ENCODE data around the gene AGBL1.
A peak's percentile ranks its signal among the peaks of the same experiment; 100 is the strongest.

Gene AGBL1

GRCh38 chr15:86165265-86166211, 85.9 kb downstream of the AGBL1 start:
- DNase-seq: no peak

GRCh38 chr15:86167841-86168240, 88.2 kb downstream of the AGBL1 start:
- no peak for DNase-seq

DNA sequence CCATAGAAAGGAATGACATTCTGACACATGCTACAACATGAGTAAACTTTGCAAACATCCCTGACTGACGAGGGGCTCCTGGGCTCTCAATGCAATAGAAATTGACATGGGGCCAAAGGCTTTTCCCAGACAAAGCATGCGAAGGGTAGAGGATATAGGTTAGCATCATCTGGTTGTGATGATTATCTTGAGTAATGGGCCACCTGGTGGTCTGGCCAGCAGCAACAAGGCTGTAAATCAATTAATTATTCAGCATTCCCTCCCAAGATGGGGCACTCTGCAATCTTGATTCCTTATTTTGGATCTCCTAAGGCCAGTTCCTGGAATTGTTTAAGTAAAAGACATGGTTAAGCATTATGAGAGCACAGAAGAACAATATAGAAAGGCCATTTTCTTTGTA, 99.2 kb downstream of the AGBL1 start:
- no peak for DNase-seq

DNA sequence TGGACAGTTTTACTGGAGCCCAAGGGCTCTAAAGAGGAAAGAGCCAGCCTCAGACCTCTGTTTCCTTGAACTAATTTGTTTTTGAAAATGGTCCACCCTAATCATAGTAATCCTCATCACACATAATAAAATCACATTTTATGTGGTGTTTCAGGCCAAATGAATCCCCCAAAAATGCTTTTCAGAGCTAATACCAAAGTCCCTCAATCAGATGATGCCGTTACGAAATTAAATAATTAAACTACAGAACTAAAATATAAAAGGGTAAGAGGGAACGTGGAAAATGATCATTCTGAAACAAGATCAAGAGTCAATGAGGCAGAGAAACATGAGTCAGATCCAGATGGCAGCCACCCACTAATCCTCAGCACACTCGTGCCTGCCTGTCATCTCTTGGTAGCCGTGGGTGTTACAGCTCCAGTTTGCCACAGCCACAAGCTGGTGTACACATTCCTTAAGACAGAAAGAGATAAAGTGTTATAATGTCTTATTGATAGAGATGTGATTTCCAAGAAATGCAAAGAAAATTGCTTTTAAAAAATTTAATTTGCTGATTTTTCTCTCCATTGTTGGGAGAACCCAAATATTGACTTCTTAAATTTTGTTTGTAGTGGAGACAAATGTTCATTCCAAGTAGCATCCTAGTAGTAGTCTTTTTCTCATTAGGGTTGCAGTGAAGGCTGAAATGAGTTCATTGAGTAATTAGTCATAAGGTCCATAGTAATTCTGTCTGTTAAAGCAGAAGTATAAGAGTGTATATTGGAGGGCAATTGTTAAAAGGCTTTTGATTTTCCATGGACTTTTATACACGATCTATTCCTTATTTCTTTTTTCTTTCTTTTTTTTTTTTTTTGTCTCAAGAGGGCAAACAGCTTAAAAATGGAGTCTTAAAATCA, 104.2 kb downstream of the AGBL1 start:
- no peak for DNase-seq

DNA sequence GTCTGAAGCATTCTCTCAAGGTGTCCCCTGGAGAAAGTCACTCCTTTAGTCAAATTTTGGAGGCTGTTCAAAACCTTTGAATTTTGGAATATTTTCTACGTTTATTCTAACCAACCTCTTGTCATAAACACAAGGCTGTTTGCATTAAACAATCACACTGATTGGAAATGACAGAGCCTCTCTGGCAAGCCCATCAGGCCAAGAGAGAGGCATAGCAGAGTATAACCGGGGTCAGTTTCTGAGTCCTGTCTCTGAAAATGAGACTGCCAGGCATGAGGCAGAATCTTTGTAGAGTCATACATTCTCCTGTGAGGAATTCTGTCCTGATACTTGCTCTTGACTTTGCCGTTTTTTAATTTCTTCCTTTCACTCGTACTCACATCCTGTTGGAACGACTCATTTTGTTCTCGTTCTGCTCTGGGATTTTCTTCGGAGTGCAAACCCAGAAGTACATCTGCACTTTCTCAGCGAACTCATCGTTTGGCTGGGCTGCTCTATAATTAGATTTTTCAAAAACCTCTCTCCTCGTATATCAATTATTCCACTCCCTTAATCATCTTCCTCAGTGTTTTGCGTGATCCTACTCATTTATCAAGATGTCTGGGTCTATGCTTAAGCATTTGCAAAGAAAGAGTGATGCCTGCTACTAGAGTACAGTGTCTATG, 114.2 kb downstream of the AGBL1 start:
- no peak for DNase-seq

DNA sequence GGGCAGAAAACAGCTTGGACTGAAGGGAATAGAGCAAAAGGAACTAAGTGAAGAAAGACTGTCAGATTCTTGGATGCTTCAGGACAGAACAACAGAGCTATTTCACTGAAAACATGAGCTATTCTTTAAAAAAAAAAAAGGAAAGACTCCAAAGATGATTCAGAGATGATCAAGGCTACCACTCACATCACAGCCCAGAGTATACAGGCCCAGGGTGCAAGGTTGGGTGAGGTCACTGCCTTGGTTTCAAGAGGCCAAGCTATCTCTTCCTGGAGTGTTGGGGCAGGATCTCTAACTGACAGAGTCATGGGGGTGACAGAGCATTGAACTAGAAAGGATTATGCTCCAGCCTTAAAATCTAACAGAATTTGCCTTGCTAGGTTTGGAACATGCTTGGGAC, 118.1 kb downstream of the AGBL1 start:
- DNase-seq: no peak

DNA sequence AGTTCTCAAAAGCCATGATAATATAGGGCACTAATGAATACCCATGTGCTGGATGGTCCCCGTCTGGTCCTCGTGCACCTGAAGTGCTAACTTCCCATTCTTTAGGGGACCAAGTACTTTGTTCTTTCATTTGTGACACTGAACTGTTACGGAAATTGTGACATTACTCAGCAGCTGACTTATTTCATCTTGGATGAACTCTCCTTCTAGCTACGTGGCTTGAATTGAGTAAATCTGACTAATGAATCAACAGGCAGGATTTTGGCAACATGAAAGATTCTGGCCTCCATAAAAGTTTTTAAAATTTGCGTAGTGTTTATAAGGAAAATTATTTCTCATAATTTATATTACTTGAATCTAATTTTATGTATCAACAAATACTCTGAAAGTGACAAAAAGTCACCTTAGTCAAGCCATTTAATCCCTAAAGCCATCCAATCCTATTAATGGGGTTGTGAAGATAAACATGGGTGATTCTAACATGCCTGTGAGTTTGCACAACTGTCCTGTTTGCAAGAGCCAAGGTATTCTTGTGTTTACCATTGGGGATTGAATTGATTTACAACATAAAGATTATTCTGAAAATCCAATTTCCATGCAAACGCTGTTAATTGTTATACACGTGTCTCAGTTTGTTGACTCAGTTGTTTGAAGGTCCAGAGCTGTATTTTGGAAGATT, 119.9 kb downstream of the AGBL1 start:
- DNase-seq: no peak

DNA sequence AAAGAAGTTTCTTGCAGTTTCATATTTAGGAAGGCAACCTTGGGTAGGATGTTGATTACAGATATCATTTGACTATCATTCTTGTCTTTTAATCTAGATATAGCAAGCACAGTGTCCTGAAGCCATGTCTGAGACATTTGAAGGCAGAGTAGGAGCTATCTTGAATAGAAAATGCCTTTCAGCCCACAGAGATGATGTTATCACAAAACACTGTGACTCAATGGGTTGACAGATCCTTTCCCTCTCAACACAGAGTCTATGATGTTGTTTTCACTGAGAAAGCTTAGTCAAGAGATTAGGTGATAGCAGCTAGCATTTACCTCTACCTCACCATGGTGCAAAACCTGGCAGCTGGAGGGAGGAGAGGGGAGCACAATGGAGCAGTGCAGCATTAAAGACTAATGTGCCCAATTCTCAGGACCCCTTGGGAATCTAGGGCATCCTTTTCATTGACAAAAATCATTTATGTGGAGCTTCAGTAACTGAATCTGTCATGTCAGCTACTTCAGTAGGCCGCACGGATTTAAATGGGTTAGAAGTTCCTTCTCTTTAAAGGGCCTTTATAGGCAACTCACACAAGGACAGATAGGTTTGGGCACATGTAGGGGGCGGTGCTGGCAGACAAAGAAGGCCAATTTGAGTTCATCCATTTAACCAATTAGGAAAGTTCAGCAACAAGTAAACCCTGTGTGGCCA, 121.8 kb downstream of the AGBL1 start:
- DNase-seq: no peak

DNA sequence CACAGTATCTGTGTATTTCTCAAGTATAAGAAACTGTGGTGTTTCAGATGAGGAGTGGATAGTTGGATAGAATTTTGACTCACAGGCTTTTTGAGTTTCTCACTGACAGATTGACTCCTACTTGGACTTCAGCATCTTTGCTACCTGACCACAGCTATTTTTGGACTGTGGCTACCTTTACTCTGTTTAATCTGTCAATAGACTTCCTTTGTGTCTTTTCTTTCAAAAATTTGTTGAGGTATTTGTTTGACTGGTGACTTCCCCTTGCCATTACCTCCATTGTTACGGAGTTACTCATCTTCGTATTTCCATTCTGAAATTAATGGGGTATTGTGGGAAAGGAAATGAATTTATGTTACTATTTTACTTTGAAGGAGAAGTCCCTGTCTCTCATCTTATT, 123.8 kb downstream of the AGBL1 start:
- DNase-seq: no peak

GRCh38 chr15:86205096-86205495, 125.4 kb downstream of the AGBL1 start:
- DNase-seq: no peak

DNA sequence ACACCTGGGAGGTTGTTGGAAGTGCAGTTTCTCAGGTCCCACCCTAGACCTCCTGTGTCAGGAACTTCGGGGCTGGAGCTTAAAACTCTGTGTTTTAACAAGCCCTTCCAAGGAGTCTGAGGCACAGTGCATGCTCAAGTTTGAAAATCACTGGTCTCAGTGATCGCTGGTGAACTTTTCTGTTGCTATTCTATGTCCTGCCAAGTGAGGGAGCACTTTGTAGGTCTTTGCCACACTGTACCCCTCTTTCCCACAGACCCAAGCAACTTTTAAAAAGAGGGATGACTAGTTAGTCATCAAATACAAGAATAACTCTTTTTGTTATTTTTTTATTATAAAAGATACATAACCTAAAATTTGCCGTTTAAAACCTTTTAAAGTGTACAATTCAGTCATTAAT, 133.7 kb downstream of the AGBL1 start:
- DNase-seq: no peak

DNA sequence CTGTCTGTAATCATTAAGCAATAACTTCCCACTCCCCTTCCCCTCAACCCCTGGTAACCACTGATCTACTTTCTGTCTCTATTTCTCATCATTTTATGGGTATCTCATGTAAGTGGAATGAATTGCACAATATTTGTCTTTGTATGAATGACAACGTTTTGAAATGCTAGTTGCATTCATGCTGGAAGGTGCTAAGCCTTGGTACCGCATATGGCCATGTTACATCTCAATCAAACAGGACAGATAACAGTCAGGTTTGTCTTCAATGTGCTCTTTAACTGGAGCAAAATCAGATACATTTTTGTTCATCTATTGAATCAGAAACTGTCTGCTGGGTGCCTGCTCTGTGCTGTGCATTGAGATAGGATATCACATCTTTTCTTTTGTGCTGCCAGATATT, 134.2 kb downstream of the AGBL1 start:
- DNase-seq: no peak

- DNase-seq: no peak
Observed at GRCh38 chr15:86221119-86221518, 141.4 kb downstream of the AGBL1 start.

GRCh38 chr15:86229306-86229705, 149.6 kb downstream of the AGBL1 start:
- no peak for DNase-seq

DNA sequence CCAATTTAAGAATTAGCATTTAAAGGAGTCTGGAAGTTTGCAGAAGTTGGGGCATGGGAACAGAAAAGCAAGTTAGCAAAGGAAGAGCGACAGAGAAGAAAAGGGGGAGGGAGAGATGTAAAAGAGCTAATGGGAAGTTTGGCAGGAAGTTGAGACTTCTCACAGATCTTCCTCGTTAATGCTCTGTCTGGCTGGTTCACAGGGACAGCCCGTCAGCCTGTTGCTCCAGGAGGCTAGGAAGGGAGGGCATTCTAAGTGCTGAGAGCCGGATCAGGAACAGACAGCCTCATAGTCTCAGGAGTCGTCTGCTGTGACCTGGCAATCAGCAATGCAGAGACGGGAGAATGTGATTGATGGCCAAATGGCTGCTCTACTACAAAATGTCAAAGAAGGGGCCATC, 150.3 kb downstream of the AGBL1 start:
- DNase-seq: no peak

- DNase-seq: peak; percentile 9
Observed at GRCh38 chr15:86231864-86232721, 152.4 kb downstream of the AGBL1 start.

DNA sequence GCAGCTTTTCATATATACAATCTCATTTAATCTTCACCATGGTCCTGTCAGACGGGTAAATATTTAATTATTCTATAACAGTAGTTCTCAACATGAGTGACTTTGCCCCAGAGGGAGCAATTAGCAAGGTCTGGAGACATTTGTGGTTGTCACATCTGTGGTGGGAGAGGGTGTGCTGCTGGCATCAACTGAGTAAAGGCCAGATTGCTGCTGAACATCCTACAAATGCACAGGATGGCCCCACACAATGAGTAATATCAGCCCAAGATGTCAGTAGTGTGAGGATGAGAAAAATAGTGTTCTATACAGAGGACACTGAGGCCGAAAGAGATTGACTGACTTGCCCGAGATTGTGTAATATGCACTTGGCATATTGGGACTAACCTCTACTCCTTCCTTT, 156.0 kb downstream of the AGBL1 start:
- DNase-seq: no peak

- no peak for DNase-seq
Observed at GRCh38 chr15:86236356-86237110, 156.9 kb downstream of the AGBL1 start.

- DNase-seq: no peak
Observed at GRCh38 chr15:86237111-86237500, 157.4 kb downstream of the AGBL1 start.

DNA sequence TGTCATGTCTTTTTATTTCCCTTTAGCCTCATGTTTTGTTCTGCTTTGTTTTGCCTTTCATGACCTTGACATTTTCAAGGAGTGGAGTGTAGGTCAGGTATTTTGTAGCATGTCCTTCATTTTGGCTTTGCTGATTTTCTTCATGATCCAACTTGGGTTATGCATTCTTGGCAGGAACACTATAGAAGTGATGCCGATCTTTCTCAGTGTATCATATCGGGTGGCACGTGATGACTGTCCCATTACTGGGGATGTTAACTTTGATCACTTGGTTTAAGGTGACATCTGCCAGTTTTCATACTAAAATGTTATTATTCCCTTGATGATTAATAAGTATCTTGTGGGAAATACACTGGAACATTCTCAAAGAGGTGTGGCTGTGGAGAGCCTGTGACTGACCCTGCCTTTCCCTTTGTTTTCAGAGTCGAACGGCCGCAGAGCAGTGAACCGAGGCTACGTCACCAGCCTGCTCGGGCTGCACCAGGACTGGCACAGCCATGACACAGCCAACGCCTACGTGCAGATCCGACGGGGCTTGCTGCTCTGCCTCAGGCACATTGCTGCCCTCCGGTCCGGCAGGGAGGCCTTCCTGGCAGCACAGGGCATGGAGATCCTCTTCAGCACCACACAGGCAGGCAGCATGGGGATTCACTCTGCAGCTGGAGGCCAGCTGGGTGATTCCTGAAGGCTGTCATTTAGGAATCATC, 167.7 kb downstream of the AGBL1 start:
- no peak for DNase-seq

Data from NCI-H510A treated with DMSO at 0.1 percent for 48 hours (cell line).